Measurements from ENCODE around the gene CPED1. TPM values are rescaled to one million over a fixed set of nuclear protein-coding genes. Genes with fewer than 3 reads are reported as not detected.

CPED1 gene
- total RNA-seq, 1 experiment from 2014 or later, result 0.39 TPM

- CTCF ChIA-PET, result no interaction called here
- BruUV-seq (replicated peaks), result no TSS peak
- POLR2A ChIA-PET, result no interaction called here
- intact Hi-C loops (cut with micrococcal nuclease; ENCODE audit: unreplicated experiment), result no loop called here
- no peak overlapping the region for H3K27ac ChIP-seq (ENCODE audit: low read length)
- peaks cover 8% of the 10 kb centered on the region for H3K27me3 ChIP-seq (ENCODE audit: control insufficient read depth, insufficient read depth, low read length)
- DNase-seq (ENCODE audit: low read depth, low spot score) (no peak), ATAC-seq (no peak)
- in situ Hi-C loops (cut with HindIII; ENCODE audit: low pct_unique_long_range_greater_than_20kb, low sequenced_read_pairs), result no loop called here
- TF ChIP-seq TCF7L2 (IDR thresholded peaks at IDR 0.05; ENCODE audit: low read depth, low read length) (no peak), SIN3A (IDR thresholded peaks at IDR 0.05; ENCODE audit: borderline replicate concordance, insufficient read depth, low read depth, low read length) (no peak), POLR2AphosphoS5 (IDR thresholded peaks at IDR 0.05; ENCODE audit: low read depth, low read length) (no peak)
- TF ChIP-seq, protein P1, sequence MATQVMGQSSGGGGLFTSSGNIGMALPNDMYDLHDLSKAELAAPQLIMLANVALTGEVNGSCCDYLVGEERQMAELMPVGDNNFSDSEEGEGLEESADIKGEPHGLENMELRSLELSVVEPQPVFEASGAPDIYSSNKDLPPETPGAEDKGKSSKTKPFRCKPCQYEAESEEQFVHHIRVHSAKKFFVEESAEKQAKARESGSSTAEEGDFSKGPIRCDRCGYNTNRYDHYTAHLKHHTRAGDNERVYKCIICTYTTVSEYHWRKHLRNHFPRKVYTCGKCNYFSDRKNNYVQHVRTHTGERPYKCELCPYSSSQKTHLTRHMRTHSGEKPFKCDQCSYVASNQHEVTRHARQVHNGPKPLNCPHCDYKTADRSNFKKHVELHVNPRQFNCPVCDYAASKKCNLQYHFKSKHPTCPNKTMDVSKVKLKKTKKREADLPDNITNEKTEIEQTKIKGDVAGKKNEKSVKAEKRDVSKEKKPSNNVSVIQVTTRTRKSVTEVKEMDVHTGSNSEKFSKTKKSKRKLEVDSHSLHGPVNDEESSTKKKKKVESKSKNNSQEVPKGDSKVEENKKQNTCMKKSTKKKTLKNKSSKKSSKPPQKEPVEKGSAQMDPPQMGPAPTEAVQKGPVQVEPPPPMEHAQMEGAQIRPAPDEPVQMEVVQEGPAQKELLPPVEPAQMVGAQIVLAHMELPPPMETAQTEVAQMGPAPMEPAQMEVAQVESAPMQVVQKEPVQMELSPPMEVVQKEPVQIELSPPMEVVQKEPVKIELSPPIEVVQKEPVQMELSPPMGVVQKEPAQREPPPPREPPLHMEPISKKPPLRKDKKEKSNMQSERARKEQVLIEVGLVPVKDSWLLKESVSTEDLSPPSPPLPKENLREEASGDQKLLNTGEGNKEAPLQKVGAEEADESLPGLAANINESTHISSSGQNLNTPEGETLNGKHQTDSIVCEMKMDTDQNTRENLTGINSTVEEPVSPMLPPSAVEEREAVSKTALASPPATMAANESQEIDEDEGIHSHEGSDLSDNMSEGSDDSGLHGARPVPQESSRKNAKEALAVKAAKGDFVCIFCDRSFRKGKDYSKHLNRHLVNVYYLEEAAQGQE (IDR thresholded peaks at IDR 0.05; ENCODE audit: insufficient read depth in 1 of 2, low read depth in 2 of 2, low read length in 1 of 2), result no peak
- TF ChIP-seq, protein P2, sequence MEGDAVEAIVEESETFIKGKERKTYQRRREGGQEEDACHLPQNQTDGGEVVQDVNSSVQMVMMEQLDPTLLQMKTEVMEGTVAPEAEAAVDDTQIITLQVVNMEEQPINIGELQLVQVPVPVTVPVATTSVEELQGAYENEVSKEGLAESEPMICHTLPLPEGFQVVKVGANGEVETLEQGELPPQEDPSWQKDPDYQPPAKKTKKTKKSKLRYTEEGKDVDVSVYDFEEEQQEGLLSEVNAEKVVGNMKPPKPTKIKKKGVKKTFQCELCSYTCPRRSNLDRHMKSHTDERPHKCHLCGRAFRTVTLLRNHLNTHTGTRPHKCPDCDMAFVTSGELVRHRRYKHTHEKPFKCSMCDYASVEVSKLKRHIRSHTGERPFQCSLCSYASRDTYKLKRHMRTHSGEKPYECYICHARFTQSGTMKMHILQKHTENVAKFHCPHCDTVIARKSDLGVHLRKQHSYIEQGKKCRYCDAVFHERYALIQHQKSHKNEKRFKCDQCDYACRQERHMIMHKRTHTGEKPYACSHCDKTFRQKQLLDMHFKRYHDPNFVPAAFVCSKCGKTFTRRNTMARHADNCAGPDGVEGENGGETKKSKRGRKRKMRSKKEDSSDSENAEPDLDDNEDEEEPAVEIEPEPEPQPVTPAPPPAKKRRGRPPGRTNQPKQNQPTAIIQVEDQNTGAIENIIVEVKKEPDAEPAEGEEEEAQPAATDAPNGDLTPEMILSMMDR (IDR thresholded peaks at IDR 0.05), result no peak
- H3K36me3 ChIP-seq (ENCODE audit: control insufficient read depth, insufficient read depth, low read length), result no peaks in the 10 kb centered on the region
- H3K9me3 ChIP-seq (ENCODE audit: control insufficient read depth, insufficient read depth, low read depth, low read length), result no peaks in the 10 kb centered on the region
- H3K4me1 ChIP-seq (ENCODE audit: control insufficient read depth, insufficient read depth, low read length), result no peaks in the 10 kb centered on the region
- no peak overlapping the region for H3K4me3 ChIP-seq (ENCODE audit: low read depth in 2 of 2, low read length in 2 of 2)
Measured at GRCh38 chr7:121012170-121012874, 23.8 kb downstream of the CPED1 start.

DNA sequence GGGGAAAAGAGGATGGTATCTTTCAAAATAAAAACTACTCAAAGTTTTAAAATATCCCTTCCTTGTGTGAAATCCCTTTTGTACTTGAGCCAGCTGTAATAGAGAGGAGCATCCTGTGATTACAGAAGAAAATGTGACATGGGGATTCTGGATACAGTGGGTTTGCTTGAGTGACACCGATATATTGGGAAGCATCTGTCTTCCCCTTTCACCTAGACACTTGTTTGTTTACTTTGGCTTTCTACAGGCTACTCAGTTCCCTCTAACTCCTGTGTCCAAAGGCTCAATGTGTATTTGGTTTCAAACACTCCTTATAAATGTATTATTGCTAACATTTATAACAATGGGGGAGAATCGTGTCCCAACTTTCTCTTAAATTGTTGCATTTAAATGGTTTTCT, 24.4 kb downstream of the CPED1 start:
- H3K27me3 ChIP-seq (ENCODE audit: control insufficient read depth, insufficient read depth, low read length), result peaks cover 8% of the 10 kb centered on the region
- H3K4me3 ChIP-seq (ENCODE audit: low read depth in 2 of 2, low read length in 2 of 2), result no peak overlapping the region
- no peaks in the 10 kb centered on the region for H3K4me1 ChIP-seq (ENCODE audit: control insufficient read depth, insufficient read depth, low read length)
- in situ Hi-C loops (cut with HindIII; ENCODE audit: low pct_unique_long_range_greater_than_20kb, low sequenced_read_pairs) (no loop called here), intact Hi-C loops (cut with micrococcal nuclease; ENCODE audit: unreplicated experiment) (no loop called here)
- H3K9me3 ChIP-seq (ENCODE audit: control insufficient read depth, insufficient read depth, low read depth, low read length), result no peaks in the 10 kb centered on the region
- ChIA-PET POLR2A (no interaction called here), CTCF (no interaction called here)
- DNase-seq (ENCODE audit: low read depth, low spot score) (no peak), ATAC-seq (no peak)
- no peaks in the 10 kb centered on the region for H3K36me3 ChIP-seq (ENCODE audit: control insufficient read depth, insufficient read depth, low read length)
- no peak for TF ChIP-seq TCF7L2 (IDR thresholded peaks at IDR 0.05; ENCODE audit: low read depth, low read length)
- TF ChIP-seq POLR2AphosphoS5 (IDR thresholded peaks at IDR 0.05; ENCODE audit: low read depth, low read length), result no peak
- TF ChIP-seq, protein P1 (IDR thresholded peaks at IDR 0.05; ENCODE audit: insufficient read depth in 1 of 2, low read depth in 2 of 2, low read length in 1 of 2), result no peak
- TF ChIP-seq, protein P2 (IDR thresholded peaks at IDR 0.05), result no peak
- TF ChIP-seq SIN3A (IDR thresholded peaks at IDR 0.05; ENCODE audit: borderline replicate concordance, insufficient read depth, low read depth, low read length), result no peak
- H3K27ac ChIP-seq (ENCODE audit: low read length), result no peak overlapping the region
- BruUV-seq (replicated peaks), result no TSS peak
